Esophagus muscularis mucosa (tissue), 4 donors: ENCODE data around the gene DNM3.

ENCODE experiments used
- CTCF ChIP-seq, 3 experiments: fragments of 200-600 bp in 2 of 3; fragments of 450-650 bp in 1 of 3; sonication (generic) in 2 of 3; IDR thresholded peaks; one replicate each; pipeline ENCODE4 v1.5.1; 2017 to 2019; ENCODE audit warnings: antibody characterized with exemption in 3 of 3, mild to moderate bottlenecking in 2 of 3, moderate library complexity in 1 of 3
- EP300 ChIP-seq: sonication (generic); formaldehyde crosslinking; IDR thresholded peaks from one replicate; pipeline ENCODE4 v1.6.1; 2017; ENCODE audit warnings: antibody characterized with exemption
- POLR2A ChIP-seq: fragments of 450-650 bp; IDR thresholded peaks from one replicate; pipeline ENCODE4 v1.6.1; 2017; ENCODE audit warnings: antibody characterized with exemption, moderate library complexity, mild to moderate bottlenecking, low read depth
- POLR2AphosphoS5 ChIP-seq, 2 donors: sonication (generic); formaldehyde crosslinking; IDR thresholded peaks; one replicate each; pipeline ENCODE4 v1.6.1; 2017; ENCODE audit warnings: antibody characterized with exemption in 2 of 2

- TF ChIP-seq EP300, result no peak
- no peak for TF ChIP-seq POLR2A
- TF ChIP-seq CTCF (IDR thresholded peaks at IDR 0.05), result no peak
- no peak for TF ChIP-seq POLR2AphosphoS5 (IDR thresholded peaks at IDR 0.05)
These were observed 249.2 kb downstream of the DNM3 start for GRCh38 chr1:172090511-172090817.
